GM18858 (cell line): Measurements from ENCODE around the gene WNT7B.

ENCODE experiments used
- ATAC-seq: cut with Tn5 transposase; IDR thresholded peaks from one replicate; pipeline ENCODE4 v1.9.1; 2021; ENCODE audit not compliant: unreplicated experiment

Gene WNT7B

GRCh38 chr22:45891996-45892621, 84.9 kb downstream of the WNT7B start:
- ATAC-seq = no peak

- ATAC-seq = no peak
Measured at GRCh38 chr22:45891471-45891995, 85.4 kb downstream of the WNT7B start.

- no peak for ATAC-seq
Measured at GRCh38 chr22:45891021-45891421, 85.9 kb downstream of the WNT7B start.

GRCh38 chr22:45890351-45890635, 86.7 kb downstream of the WNT7B start:
- no peak for ATAC-seq

GRCh38 chr22:45889539-45890350, 87.2 kb downstream of the WNT7B start:
- no peak for ATAC-seq

- no peak for ATAC-seq
Measured at GRCh38 chr22:45889093-45889538, 87.8 kb downstream of the WNT7B start.

GRCh38 chr22:45888221-45889092, 88.5 kb downstream of the WNT7B start:
- no peak for ATAC-seq

GRCh38 chr22:45887202-45888131, 89.5 kb downstream of the WNT7B start:
- no peak for ATAC-seq

- ATAC-seq = no peak
Measured at GRCh38 chr22:45886540-45886939, 90.4 kb downstream of the WNT7B start.

- ATAC-seq = no peak
Measured at GRCh38 chr22:45885941-45886395, 91.0 kb downstream of the WNT7B start.

GRCh38 chr22:45885171-45885840, 91.7 kb downstream of the WNT7B start:
- ATAC-seq = no peak

- ATAC-seq = no peak
Measured at GRCh38 chr22:45884201-45885062, 92.5 kb downstream of the WNT7B start.

- no peak for ATAC-seq
Measured at GRCh38 chr22:45883811-45884170, 93.2 kb downstream of the WNT7B start.

GRCh38 chr22:45882881-45883810, 93.8 kb downstream of the WNT7B start:
- ATAC-seq = no peak

GRCh38 chr22:45881524-45881875, 95.5 kb downstream of the WNT7B start:
- ATAC-seq = no peak

- ATAC-seq = no peak
Measured at GRCh38 chr22:45880716-45881523, 96.0 kb downstream of the WNT7B start.

GRCh38 chr22:45880091-45880715, 96.8 kb downstream of the WNT7B start:
- no peak for ATAC-seq
